AG10803 (cell line): ENCODE measurements around the gene ROS1.

ENCODE experiments used
- DNase-seq: peaks from one replicate; pipeline ENCODE4 v3.0.0; 2010; ENCODE audit warnings: low read depth
- H3K4me3 ChIP-seq: 2 replicates; pipeline ENCODE4 v1.5.1; 2011; ENCODE audit warnings: mild to moderate bottlenecking, low read length, control low read depth
- TF ChIP-seq, protein P1 (sequence below): conservative IDR thresholded peaks from 2 replicates; pipeline ENCODE4 v1.5.1; 2011; ENCODE audit warnings: mild to moderate bottlenecking, low read length, control low read depth, inconsistent platforms

The ROS1 gene

GRCh38 chr6:117306227-117306790 is 119.4 kb downstream of the ROS1 start:
- H3K4me3 ChIP-seq = no peak overlapping the region
- TF ChIP-seq, protein P1, sequence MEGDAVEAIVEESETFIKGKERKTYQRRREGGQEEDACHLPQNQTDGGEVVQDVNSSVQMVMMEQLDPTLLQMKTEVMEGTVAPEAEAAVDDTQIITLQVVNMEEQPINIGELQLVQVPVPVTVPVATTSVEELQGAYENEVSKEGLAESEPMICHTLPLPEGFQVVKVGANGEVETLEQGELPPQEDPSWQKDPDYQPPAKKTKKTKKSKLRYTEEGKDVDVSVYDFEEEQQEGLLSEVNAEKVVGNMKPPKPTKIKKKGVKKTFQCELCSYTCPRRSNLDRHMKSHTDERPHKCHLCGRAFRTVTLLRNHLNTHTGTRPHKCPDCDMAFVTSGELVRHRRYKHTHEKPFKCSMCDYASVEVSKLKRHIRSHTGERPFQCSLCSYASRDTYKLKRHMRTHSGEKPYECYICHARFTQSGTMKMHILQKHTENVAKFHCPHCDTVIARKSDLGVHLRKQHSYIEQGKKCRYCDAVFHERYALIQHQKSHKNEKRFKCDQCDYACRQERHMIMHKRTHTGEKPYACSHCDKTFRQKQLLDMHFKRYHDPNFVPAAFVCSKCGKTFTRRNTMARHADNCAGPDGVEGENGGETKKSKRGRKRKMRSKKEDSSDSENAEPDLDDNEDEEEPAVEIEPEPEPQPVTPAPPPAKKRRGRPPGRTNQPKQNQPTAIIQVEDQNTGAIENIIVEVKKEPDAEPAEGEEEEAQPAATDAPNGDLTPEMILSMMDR = no peak
- no peak for DNase-seq

DNA sequence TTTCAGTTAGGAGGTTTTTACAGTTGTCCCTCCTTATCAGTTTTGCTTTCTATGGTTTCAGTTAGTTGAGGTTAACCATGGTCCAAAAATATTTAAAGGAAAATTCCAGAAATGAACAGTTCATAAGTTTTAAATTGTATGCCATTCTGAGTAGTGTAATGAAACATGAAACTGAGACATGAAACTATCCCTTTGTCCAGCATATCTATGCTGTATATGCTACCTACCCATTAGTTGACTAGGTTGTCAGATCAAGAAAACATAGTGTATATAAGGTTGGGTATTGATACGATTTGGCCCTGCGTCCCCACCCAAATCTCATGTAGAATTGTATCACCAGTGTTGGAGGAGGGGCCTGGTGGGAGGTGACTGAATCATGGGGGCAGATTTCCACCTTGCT is 121.3 kb downstream of the ROS1 start:
- no peak overlapping the region for H3K4me3 ChIP-seq
- no peak for DNase-seq
- TF ChIP-seq, protein P1 = no peak

DNA sequence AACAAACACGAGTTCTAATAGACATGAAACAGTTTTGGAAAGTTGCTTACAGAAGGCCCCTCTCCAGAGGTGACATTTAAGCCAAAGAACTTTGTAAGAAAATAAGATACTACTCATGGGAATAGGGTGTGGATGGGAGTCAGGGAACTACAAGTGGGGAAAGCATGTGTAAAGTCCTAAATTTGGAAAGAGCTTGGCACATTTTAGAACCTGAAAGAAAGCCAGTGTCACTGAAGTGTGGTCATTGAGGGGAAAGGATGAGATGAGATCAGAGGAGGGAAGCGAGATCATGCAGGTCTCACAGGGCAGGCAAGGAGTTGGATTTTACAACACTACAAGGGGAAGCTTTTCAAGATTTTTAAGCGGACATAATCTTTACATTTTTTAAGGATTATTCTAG is 122.4 kb downstream of the ROS1 start:
- TF ChIP-seq, protein P1 = no peak
- no peak overlapping the region for H3K4me3 ChIP-seq
- no peak for DNase-seq

DNA sequence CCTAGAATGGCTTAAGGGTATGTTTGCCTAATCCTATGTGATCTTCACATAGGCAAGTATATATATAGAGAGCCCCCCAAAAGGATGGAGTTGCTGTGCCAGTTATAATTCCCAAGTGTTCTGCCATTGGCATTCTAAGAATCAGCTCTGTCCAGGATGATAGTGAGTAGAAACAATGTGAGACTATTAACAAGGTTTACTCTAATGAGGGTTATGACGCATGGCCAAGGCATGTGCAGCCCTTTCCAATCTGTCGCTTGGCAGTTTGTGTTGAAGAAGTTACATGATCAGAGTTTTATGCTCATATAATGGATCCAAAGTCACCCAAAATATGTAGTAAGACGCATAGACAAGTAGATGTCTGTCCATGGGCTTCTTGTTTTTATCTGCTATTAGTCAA is 126.8 kb downstream of the ROS1 start:
- no peak for DNase-seq
- TF ChIP-seq, protein P1 = no peak
- no peak overlapping the region for H3K4me3 ChIP-seq

DNA sequence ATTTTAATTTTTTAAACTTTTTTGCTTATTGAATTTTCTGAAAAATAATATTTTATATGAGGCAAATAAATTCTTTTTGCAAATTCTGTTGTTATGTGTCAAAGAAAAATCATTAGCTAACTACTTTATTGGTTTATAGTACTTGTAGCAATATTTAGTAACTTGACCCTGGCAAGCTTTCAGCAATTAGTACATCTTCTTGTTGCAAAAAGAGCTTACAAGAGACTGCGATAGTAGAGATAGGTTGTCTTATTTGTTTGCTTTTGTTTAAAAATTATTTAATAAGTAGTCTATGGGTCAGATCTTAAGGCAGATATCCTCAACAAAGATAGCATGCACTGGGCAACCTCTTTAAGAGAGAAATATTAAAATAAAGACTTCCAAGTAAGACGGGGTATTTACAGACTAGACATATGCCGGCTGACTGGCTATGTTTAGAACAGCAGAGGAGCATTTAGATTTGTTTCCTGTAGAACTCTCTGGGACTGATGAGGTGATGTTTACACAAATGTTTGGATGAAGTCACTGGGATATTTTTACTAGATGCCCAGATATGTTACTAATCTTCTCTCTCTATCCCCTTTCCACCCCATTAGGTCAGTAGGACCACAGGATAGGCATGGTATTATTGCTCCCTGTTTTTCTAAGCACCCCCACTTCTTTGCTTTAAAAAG is 135.4 kb downstream of the ROS1 start:
- no peak for DNase-seq
- no peak overlapping the region for H3K4me3 ChIP-seq
- TF ChIP-seq, protein P1 = no peak

DNA sequence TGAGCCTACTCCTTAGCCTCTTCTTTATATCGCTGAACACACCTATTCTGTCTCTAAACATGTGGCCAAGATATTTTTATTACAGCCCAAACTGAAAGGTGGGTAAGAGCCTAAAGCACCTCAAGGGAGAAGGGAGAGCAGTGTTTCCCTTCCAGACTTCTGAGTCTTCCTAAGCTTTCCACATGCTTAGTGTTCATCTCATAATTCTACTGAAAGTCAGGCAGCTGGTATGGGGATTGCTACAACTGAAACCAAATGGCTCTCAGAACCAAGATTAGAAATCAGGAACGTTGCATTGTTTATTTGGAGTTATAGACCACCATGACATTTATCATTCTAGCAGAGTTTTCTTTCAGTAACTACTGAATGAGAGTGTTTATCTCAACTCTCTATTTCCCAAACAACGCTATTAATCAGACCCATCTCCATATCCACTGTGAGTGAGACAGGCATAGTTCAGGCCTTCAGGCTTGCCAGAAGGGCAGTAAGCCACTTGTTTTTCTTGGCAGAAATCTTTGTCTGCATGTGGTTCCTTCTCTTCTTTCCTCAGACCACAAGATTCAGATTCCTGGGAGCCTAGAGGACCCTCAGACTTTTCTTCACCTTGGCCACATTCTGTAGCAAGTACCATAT is 137.5 kb downstream of the ROS1 start:
- H3K4me3 ChIP-seq = no peak overlapping the region
- DNase-seq = no peak
- TF ChIP-seq, protein P1 = no peak

- no peak for DNase-seq
- no peak overlapping the region for H3K4me3 ChIP-seq
- TF ChIP-seq, protein P1 = no peak; the same call in 1 of the 2 replicates
These were observed 144.8 kb downstream of the ROS1 start for GRCh38 chr6:117280922-117281321.
